Subcutaneous adipose tissue (tissue), 4 donors: ENCODE results near the gene UVRAG. TPM values are rescaled to one million over a fixed set of nuclear protein-coding genes. Genes with fewer than 3 reads are reported as not detected.

Source experiments
- CTCF ChIP-seq: fragments of 450-650 bp; IDR thresholded peaks from one replicate; pipeline ENCODE4 v1.5.1; 2016; ENCODE audit warnings: low read depth, mild to moderate bottlenecking, control low read depth, antibody characterized with exemption, moderate library complexity
- total RNA-seq, 4 donors: library from RNA; depleted of rRNA; stranded (reverse); fragments of >200 nt; gene quantifications; one replicate each; pipeline ENCODE4 v1.1.0, GENCODE V29; 2016

UVRAG gene
- total RNA-seq, 4 donors from 2014 or later, result 59.7 to 108 (median 93.7) TPM

DNA sequence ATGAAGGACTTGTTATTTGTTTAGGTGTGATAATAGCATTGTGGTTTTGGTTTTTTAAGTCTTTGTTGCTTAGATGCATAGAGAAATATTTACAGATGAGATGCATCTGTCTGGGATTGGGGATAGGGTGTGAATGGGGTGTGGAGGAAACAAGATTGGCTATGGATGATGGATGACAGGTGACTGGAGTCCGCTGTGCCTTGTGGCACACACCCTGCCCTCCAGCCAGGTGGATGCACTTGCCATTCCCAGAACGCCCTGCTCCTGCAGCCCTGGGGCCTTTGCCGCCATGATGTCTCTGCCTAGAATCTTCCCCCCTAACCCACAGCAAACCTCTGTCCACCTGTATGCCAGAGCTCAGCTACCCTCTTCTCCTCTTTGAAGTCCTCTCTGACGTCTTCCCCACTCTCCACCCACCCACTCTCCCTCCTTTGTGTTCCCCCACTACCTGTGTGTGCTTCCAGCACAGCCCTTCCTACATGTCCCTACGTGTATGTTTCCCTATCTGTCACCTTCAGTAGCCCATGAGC, 336.6 kb downstream of the UVRAG start:
- TF ChIP-seq CTCF, result no peak

DNA sequence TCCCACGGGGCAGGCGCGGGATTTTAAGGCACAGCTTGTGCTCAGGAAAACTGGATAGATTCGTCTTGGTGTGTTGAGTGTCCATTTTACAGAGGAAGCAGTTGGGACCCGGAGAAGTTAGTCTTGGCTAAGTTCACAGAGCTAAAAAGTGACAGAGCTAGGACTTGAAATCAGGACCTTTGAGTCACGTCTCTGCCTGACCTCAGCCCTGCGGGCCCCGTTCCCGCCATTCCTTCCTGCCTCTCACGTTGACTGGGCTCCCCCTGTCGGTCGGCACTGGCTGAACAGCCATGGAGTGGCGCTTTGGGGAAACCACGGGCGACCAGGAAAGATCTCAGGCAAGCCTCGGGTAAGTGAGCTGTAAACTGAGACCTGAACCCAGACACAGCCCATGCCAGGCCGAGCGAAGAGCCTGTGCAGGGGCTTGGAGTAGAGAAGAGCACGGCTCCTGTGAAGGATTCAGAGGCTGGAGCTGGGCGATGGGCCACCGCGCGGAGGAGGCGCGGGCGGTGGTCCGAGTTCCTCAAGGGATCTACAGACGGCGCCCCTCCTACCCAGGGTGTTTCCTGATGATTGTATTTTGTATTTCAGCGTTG, 337.2 kb downstream of the UVRAG start:
- no peak for TF ChIP-seq CTCF

GRCh38 chr11:76152741-76153570, 337.9 kb downstream of the UVRAG start:
- no peak for TF ChIP-seq CTCF

GRCh38 chr11:76153571-76153923, 338.5 kb downstream of the UVRAG start:
- TF ChIP-seq CTCF, result no peak

DNA sequence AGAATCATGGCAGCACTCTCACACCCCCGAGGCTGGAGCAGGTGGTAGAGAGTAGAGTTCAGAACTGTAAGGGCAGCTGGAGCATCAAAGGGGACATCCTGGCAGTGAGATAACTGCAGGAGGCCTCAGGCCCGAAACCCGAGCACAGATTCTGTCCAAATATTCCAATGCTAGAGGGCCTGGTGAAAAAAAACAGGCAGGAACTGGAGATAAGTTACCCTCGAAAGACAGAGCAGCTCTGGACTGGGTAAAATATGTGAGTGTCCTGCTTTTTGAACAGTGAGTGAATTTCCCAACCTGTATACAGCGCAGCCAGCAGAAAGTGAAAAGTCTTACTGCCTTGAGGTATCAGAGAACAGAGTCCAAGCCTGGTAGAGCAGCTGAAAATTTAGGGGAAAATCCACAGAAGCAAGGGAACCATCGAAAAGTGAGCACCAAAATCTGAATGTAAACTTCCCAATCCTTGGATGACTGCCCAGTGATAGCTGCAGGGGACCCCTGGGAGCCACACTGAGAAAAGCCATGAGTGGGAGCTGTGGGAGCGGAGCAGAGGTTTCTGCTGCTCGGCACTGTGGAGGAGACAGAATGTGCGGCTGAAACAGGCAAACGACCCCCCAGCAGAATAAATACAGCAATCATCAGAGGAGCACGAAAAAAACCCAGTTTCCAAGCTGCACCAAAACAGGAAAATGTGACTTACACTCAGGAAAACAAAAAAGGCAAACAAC, 340.7 kb downstream of the UVRAG start:
- no peak for TF ChIP-seq CTCF

DNA sequence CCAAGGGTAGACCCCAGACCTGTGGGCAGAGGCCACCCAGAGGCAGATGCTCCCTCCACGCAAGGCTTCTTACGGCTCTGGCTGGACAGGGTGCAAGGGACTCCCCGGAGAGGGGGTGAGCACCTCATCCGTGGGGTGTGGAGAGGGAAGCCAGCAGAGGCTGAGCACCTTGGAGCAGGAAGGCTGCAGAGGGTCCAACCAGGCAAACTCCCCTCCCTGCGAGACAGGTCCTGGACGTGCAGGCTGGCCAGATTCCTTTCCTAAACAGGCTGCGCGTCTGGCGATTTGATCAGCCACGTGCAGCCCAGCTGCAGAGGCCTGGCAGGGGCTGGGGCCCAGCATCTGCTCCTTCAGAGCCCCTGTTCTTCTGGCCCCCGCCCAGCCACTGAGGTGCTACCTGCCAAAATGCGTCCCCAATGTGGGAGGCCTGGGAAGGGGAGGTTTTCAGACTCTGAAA, 342.0 kb downstream of the UVRAG start:
- TF ChIP-seq CTCF, result no peak

DNA sequence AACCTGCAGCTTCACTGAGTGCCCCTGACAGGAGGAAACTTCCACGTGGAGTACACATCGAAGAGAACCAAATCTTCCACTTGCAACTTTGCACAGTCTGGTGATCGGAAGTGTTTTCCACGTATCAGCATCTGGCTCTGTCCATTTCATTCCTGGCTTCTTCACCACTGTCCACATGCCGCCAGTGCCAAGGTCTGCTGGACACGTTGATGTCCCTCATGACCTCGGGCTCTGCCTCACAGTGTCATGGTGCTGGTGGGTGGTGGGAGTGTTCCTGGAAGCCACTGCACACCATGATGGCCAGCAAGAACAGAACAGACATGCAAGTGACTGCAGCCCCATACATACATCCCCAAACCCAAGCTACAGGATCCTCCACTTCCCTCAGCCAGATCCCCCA, 342.9 kb downstream of the UVRAG start:
- no peak for TF ChIP-seq CTCF
